GM19395 (cell line): ENCODE data around the gene ATP5PO.

Experiments
- ATAC-seq: cut with Tn5 transposase; IDR thresholded peaks from one replicate; pipeline ENCODE4 v1.9.1; 2021; ENCODE audit warnings: mild to moderate bottlenecking, moderate library complexity; ENCODE audit not compliant: unreplicated experiment

The ATP5PO gene

DNA sequence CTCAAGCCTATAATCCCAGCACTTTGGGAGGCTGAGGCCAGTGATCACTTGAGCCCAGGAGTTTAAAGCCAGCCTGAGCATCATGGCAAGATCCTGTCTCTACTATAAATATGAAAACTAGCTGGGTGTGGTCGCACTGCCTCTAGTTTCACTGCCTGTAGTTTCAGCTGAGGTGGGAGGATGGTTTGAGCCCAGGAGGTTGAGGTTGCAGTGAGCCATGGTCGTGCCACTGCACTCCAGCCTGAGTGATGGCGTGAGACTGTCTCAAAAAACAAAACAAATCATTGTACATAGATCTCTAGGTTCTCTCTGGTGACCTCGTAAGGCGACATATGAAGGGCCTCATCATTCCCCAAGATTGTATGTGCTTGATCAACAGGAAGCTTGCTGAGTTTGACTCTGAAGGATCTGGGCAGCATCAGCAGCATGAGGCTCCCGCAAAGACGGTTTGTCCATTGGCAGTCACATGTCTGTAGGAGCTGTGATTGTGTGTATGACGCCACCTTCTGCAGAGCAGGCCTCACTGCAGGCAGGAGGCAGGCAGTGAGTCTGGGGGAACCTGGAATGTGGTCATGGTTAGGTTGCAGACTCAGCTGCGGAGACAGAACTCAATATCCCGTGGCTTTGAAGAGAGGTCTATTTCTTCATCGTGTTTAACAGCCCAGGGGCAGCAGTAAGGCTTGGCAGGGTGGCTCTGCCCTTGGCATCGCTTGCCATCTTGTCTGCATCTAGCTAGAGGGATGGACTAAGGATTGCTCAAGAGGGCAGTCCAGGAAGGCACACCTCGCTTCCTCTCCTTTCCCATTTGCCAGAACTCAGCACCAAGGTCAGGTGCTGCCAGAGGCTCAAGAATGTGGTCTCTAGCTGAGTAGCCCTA is 14.0 kb downstream of the ATP5PO start:
- ATAC-seq = no peak

DNA sequence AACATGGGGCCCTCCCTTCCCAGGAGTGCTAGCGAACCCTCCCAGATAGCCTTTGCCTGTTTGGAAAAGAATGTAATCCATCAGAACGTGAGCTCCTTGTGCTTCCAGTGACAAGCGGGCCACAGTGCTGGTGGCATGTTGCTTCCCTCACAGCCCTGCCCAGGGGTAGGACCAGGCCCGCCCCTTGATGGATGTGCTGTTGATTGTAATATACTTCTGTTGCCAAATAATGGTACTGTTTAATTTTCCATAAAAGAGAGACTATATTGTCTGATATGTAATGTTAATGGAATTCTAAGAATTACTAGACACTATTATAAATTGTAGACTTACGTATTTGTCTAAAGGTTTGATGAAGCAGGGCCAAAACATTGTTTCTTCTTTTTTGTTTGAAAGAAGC is 16.4 kb downstream of the ATP5PO start:
- no peak for ATAC-seq

- ATAC-seq = no peak
These were observed 17.0 kb downstream of the ATP5PO start for GRCh38 chr21:33898586-33898985.

GRCh38 chr21:33897739-33898138 is 17.9 kb downstream of the ATP5PO start:
- ATAC-seq = no peak

DNA sequence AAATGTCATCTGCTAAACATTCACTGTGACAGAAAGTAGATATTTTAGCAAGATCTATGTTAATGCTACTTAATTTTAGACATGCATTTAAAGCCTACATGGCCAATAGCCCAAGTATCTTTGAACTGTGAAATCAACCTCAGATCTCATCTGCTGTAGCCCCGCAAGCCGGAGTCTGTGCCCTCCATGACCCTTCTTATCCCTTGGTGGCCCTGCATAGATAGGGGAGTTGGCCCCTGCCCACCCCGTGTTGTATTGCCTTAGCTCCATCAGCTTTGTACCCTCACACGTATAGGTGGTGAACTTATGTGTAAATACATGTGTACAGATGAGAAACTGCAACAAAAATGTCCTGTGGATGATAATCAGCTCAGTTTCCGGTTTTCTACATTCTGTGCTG is 18.5 kb downstream of the ATP5PO start:
- ATAC-seq = no peak

DNA sequence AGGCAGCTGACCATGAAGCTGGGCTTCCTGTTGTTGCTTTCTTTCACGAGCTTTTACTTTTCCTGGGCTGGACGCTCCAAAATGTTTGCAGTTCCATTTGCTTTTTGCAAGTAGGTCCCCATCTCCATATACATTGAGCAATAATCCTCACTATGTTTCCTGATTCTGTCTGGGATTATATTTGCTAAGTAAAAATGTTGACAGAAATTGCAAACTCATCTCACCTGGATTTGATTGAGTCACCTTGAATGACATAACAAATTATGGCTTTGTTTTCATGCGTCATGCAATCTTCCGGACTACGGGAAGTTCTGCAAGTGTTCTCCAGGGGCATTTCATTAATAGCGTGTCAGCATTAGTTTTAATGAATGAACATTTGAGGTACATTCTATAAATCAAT is 18.9 kb downstream of the ATP5PO start:
- no peak for ATAC-seq

DNA sequence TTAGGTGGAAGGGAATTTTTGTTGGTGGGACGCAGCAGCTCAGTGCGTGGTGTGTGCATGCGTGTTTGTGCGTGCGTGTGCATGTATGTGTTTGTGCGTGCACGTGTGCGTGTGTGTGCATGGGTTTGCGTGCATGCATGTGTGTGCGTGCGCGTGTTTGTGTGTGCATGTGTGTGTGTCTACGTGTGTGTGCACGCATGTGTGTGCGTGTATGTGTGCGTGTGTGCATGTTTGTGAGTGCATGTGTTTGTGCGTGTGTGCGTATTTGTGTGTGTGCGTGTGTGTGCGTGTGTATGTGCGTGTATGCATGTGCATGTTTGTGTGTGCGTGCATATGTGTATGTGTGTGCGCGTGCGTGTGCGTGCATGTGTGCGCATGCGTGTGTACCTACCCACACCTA is 20.2 kb downstream of the ATP5PO start:
- ATAC-seq = no peak

DNA sequence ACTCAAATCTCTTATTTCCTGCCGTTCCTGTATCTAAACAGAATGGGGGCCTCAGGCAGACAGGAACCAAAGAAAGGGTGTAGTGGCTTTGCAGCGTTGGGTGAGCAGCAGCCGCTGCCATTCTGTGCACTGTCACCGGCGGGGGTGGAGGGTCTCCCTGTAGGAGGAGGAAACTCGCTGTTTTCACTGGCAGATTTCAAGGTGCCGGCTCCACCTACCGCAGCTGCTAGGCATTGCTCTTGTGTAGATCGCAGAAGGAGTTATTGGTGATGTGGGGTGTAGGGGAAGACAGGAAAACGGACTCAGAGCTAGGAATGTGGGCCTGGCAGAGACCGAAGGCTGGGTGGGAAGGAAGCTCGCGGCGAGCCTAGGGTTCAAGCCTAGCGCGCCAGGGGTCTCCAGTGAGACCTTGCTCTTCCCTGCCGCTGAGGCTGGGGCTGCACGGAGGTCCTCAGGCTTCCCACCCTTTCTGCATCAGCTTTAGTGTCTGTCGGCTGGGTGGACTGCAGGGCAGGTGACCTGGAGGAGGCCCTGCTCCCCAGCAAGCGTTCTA is 20.8 kb downstream of the ATP5PO start:
- ATAC-seq = no peak

GRCh38 chr21:33893917-33894316 is 21.7 kb downstream of the ATP5PO start:
- no peak for ATAC-seq

GRCh38 chr21:33892853-33893252 is 22.8 kb downstream of the ATP5PO start:
- no peak for ATAC-seq

GRCh38 chr21:33890187-33890586 is 25.4 kb downstream of the ATP5PO start:
- no peak for ATAC-seq

DNA sequence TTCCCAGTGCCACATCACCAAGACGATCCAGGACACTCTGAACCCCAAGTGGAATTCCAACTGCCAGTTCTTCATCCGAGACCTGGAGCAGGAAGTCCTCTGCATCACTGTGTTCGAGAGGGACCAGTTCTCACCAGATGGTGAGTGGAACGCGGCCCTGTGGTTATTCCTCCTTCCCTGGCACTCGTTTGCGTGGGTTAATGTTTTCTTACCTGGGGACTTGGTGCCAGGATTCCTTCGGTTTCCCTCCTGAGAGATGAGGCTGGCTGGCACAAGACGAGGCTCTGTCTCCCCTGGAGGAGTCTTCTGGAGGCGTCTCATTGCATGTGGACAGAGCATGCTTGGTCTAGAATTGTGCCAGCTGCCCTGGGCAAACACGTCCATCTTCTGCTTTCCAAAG is 29.3 kb downstream of the ATP5PO start:
- no peak for ATAC-seq

DNA sequence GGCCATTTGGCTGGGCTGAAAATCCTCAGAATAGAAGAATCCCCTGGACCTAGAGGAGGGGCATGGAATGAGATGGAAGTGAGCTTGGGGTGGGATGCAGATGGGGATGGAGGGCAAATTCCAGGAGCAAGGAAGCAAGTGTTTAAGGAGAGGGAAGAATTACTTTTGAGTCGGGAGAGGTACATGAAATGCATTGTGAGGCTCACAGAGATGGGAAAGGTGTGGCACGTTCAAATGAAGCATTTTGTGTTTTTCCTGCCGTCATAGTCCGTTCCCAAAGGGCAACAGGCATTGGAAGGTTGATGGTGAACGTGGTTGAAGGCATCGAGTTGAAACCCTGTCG is 30.5 kb downstream of the ATP5PO start:
- no peak for ATAC-seq

DNA sequence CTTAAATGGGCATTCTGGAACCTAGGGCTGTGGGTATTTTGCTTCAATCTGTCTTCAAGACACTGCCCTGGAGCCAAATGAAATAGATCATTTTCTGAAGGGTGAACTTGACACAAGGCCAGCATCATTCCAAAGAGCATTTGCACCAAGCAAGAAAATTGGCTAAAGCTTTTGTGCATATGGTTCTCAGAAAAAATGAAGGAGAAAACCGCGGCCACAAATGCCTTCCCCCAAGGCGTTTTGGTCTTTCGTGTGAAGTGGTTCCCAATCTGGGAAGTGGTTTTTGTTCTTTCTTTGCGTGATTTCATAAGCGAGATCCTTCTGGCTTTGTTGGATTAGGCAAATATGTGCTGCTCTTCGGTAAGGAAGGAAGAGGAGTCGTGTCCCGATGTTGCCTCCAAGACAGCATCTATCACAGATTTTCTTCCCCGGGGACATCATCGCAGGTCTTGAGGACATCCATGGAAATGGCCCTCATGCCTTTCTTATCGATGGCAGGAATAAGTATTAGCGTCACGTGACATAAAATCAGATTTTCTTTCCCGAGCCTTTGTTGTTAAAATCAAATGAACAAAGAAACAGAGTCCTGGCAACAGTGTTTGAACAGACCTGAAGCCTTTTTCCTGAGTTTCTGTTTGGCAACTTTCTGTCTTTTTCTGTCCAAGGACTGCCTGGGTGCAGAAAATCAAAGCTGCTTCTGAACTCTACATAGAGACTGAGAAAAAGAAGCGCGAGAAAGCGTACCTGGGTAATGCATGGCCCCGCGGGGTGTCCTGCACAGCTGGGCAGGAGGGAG is 31.0 kb downstream of the ATP5PO start:
- ATAC-seq = no peak

DNA sequence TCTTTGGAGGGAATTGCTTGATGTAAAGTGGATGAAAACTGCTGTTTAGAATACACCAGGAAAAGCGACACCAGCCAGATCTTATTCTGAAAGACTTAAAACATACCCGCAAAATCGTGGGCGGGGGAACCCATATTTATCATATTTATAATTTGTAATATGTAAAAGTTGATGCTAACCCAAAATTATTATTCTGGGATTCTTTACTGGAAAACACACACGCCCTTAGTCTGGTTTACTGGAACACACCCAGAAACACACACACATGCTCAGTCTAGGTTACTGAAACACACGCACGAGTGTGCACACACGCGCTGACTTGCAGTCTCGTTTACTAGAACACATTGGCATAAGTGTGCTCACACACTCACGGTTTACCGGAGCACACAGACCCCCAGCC is 32.5 kb downstream of the ATP5PO start:
- ATAC-seq = no peak

DNA sequence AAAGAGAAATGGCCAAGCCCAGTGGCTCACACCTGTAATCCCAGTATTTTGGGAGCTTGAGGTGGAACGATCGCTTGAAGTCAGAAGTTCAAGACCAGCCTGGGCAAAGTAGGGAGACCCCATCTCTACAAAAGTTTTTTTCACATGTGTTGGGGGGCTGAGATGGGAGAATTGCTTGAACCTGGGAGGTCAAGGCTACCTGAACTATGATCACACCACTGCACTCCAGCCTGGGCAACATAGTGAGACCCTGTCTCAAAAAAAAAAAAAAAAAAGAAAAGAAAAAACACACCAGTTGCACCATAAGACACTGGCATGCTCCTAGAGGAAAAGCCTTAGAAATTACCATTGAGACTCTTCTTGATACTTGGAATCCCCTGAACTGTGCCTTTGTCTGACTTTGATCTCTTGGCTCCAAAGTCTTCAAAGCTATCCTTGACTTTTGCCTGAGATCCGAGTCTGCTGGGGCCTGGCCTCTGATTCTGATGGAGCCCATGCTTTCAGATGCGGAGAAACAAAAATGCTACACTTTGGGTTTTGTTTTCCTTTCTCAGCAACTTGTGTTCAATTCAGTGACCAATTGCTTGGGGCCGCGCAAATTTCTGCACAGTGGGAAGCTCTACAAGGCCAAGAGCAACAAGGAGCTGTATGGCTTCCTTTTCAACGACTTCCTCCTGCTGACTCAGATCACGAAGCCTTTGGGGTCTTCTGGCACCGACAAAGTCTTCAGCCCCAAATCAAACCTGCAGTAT is 33.7 kb downstream of the ATP5PO start:
- no peak for ATAC-seq

DNA sequence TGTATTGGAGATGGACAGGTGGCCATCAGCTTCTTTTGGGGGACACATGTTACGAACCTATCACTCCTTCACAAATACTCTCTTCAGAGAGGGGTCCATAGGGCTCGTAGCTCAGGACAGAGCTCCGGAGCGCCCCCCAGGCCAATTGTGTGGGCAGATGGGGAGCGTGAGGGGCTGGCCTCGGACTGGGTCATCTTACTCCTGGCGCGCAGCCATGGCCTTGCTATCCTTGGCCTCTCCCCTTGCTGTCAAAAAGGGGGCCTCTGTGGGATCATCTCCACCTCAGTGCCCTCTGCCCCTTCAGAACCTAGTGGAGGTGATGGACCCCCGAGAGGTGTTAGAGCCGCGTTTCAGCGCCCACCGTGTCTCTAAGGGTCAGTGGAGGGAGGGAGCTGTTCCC is 35.0 kb downstream of the ATP5PO start:
- no peak for ATAC-seq

GRCh38 chr21:33878824-33879223 is 36.8 kb downstream of the ATP5PO start:
- no peak for ATAC-seq

- ATAC-seq = no peak
These were observed 40.4 kb downstream of the ATP5PO start for GRCh38 chr21:33875026-33875695.

DNA sequence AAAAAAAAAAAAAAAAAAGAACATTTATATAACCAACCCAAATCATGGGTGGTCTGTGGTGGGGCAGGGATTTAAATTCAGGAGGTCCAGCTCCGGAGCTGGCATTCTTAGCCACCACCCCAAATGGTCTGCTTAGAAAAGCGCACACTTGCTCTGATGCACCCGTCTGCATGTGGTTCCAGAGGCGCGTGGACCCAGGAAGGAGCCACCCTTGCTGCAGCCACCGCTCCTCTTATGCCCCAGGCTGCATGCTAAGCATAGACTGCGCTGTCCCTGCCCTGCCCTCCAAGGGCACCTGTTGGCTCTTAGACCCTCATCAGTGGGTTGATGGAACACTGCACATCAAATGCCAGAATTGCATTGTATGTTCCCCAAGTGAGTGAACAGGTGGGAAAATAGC is 41.4 kb downstream of the ATP5PO start:
- ATAC-seq = no peak
